ENCODE data around the gene MAG. TPM values are rescaled to one million over a fixed set of nuclear protein-coding genes. Genes with fewer than 3 reads are reported as not detected.
"Not testable (repeated sequence)": the region's sequence is repeated elsewhere in the genome, so short reads cannot be mapped to it uniquely, and the experiment has no call there.

MAG gene
- total RNA-seq, 1 experiment from 2014 or later = 0.17 TPM

GRCh38 chr19:35357867-35358573 lies 66.1 kb downstream of the MAG start, which contains the start of gene FFAR3:
Gene FFAR3 (plus strand): TSS chr19:35358460. CDS start chr19:35358891, 431 bp downstream.
- Histone ChIP-seq H3K4me1 (ENCODE audit: control insufficient read depth in 1 of 2, insufficient read depth in 2 of 2, low read length in 2 of 2) (peaks cover 0 to under 1% of the 10 kb centered on the region in 2 experiments; a peak in 1 of 4 replicates), H3K79me2 (ENCODE audit: insufficient read depth, low read length) (no peaks in the 10 kb centered on the region), H2AFZ (ENCODE audit: low read depth, low read length, poor library complexity, severe bottlenecking) (no peak within 1 kb of the TSS), H3K9me2 (ENCODE audit: insufficient read depth) (no peaks in the 10 kb centered on the region), H3K9me3 (ENCODE audit: control insufficient read depth in 1 of 2, insufficient read depth in 1 of 2, low read depth in 1 of 2, low read length in 2 of 2) (no peaks in the 10 kb centered on the region), H3K4me2 (ENCODE audit: low read length) (no peak within 1 kb of the TSS), H3K27me3 (ENCODE audit: insufficient read depth, low read length) (peaks cover 4% of the 10 kb centered on the region; the same call in 1 of the 2 replicates), H3K4me3 (replicated peaks in 1 of 2; ENCODE audit: low read depth in 1 of 2, low read length in 2 of 2) (no peak within 1 kb of the TSS), H3K36me3 (ENCODE audit: control insufficient read depth in 1 of 2, insufficient read depth in 2 of 2, low read length in 2 of 2) (no peaks in the 10 kb centered on the region), H3K27ac (ENCODE audit: low read depth, low read length) (no peak within 1 kb of the TSS), H4K20me1 (ENCODE audit: insufficient read depth) (no peaks in the 10 kb centered on the region), H3K9ac (ENCODE audit: low read length) (no peak within 1 kb of the TSS)
- ChIA-PET CTCF (interaction anchor here (0.8 to 0.9 kb wide), 2 partner anchors 16 to 137 kb away, joined by 3 to 4 read pairs; no protein-coding TSS in a partner anchor), POLR2A (interaction anchor here (1.1 kb wide), 1 partner anchor 17 kb away, joined by 3 read pairs; no protein-coding TSS in a partner anchor), RAD21 (ENCODE audit: low non-redundant PET in 1 of 2, low total read pairs in 2 of 2, uncharacterized antibody in 2 of 2, unreplicated experiment in 2 of 2) (no interaction called here)
- TF ChIP-seq POLR2A (IDR thresholded peaks at IDR 0.05; ENCODE audit: borderline replicate concordance, extremely low read depth, insufficient read depth, insufficient read length) (no peak), POLR2AphosphoS5 (IDR thresholded peaks at IDR 0.05; ENCODE audit: low read depth, low read length) (no peak), EZH2 (IDR thresholded peaks at IDR 0.05) (no peak), ZBTB33 (IDR thresholded peaks at IDR 0.05; ENCODE audit: extremely low read depth, insufficient replicate concordance, low read length) (no peak), TCF7L2 (IDR thresholded peaks at IDR 0.05; ENCODE audit: borderline replicate concordance, extremely low read depth, insufficient read depth, insufficient read length) (no peak), JUND (IDR thresholded peaks at IDR 0.05) (no peak)
- DNase-seq (ENCODE audit: low read depth, low spot score) (no peak), ATAC-seq (no peak)
- intact Hi-C loops (cut with micrococcal nuclease) = loop anchor here (10.0 kb wide), 1 partner anchor 357 kb away; the partner anchor contains the start of gene KMT2B
- no TSS peak for BruUV-seq (replicated peaks)

- H3K9ac ChIP-seq (ENCODE audit: low read length); H3K4me3 ChIP-seq (replicated peaks in 1 of 2; ENCODE audit: low read depth in 1 of 2, low read length in 2 of 2); H2AFZ ChIP-seq (ENCODE audit: low read depth, low read length, poor library complexity, severe bottlenecking); H3K9me3 ChIP-seq (ENCODE audit: control insufficient read depth in 1 of 2, insufficient read depth in 1 of 2, low read depth in 1 of 2, low read length in 2 of 2); ATAC-seq; H4K20me1 ChIP-seq (ENCODE audit: insufficient read depth); H3K4me1 ChIP-seq (ENCODE audit: control insufficient read depth in 1 of 2, insufficient read depth in 2 of 2, low read length in 2 of 2); H3K79me2 ChIP-seq (ENCODE audit: insufficient read depth, low read length); BruUV-seq (replicated peaks); H3K4me2 ChIP-seq (ENCODE audit: low read length); DNase-seq (ENCODE audit: low read depth, low spot score); POLR2A ChIA-PET; H3K27me3 ChIP-seq (ENCODE audit: insufficient read depth, low read length); H3K27ac ChIP-seq (ENCODE audit: low read depth, low read length); H3K36me3 ChIP-seq (ENCODE audit: control insufficient read depth in 1 of 2, insufficient read depth in 2 of 2, low read length in 2 of 2); RAD21 ChIA-PET (ENCODE audit: low non-redundant PET in 1 of 2, low total read pairs in 2 of 2, uncharacterized antibody in 2 of 2, unreplicated experiment in 2 of 2); CTCF ChIA-PET; H3K9me2 ChIP-seq (ENCODE audit: insufficient read depth): not testable (repeated sequence)
- intact Hi-C loops (cut with micrococcal nuclease) = loop anchor here (10.0 kb wide), 1 partner anchor 356 kb away; the partner anchor contains the start of gene KMT2B
These were observed 66.9 kb downstream of the MAG start for GRCh38 chr19:35358834-35359233.

GRCh38 chr19:35359395-35359794 lies 67.4 kb downstream of the MAG start:
- H3K27me3 ChIP-seq (ENCODE audit: insufficient read depth, low read length); H3K4me2 ChIP-seq (ENCODE audit: low read length); DNase-seq (ENCODE audit: low read depth, low spot score); POLR2A ChIA-PET; H2AFZ ChIP-seq (ENCODE audit: low read depth, low read length, poor library complexity, severe bottlenecking); H3K79me2 ChIP-seq (ENCODE audit: insufficient read depth, low read length); H3K4me3 ChIP-seq (replicated peaks in 1 of 2; ENCODE audit: low read depth in 1 of 2, low read length in 2 of 2); H3K9ac ChIP-seq (ENCODE audit: low read length); RAD21 ChIA-PET (ENCODE audit: low non-redundant PET in 1 of 2, low total read pairs in 2 of 2, uncharacterized antibody in 2 of 2, unreplicated experiment in 2 of 2); H4K20me1 ChIP-seq (ENCODE audit: insufficient read depth); ATAC-seq; H3K4me1 ChIP-seq (ENCODE audit: control insufficient read depth in 1 of 2, insufficient read depth in 2 of 2, low read length in 2 of 2); BruUV-seq (replicated peaks); H3K27ac ChIP-seq (ENCODE audit: low read depth, low read length); H3K9me2 ChIP-seq (ENCODE audit: insufficient read depth); H3K36me3 ChIP-seq (ENCODE audit: control insufficient read depth in 1 of 2, insufficient read depth in 2 of 2, low read length in 2 of 2); H3K9me3 ChIP-seq (ENCODE audit: control insufficient read depth in 1 of 2, insufficient read depth in 1 of 2, low read depth in 1 of 2, low read length in 2 of 2); CTCF ChIA-PET: not testable (repeated sequence)
- intact Hi-C loops (cut with micrococcal nuclease) = loop anchor here (10.0 kb wide), 1 partner anchor 355 kb away; the partner anchor contains the start of gene KMT2B

Data from HCT116 (cell line).